Skeletal muscle cell (primary cell): Measurements from ENCODE around the gene TPP1.

Source experiments
- DNase-seq: peaks from one replicate; pipeline ENCODE4 v3.0.0-alpha.2; 2010; ENCODE audit warnings: low read depth
- H3K4me3 ChIP-seq: 2 replicates; pipeline ENCODE4 v1.5.1; 2011; ENCODE audit warnings: low read depth, mild to moderate bottlenecking, control low read depth, low read length, moderate library complexity

TPP1 gene

GRCh38 chr11:6615882-6616585 lies 3.2 kb downstream of the TPP1 start:
- DNase-seq = no peak
- no peak overlapping the region for H3K4me3 ChIP-seq

- DNase-seq = no peak
- no peak overlapping the region for H3K4me3 ChIP-seq
These were observed 4.2 kb downstream of the TPP1 start for GRCh38 chr11:6615046-6615445.

- DNase-seq = no peak
- H3K4me3 ChIP-seq = no peak overlapping the region
These were observed 4.8 kb downstream of the TPP1 start for GRCh38 chr11:6614446-6614845.

GRCh38 chr11:6613496-6613895 lies 5.7 kb downstream of the TPP1 start:
- H3K4me3 ChIP-seq = no peak overlapping the region
- no peak for DNase-seq

GRCh38 chr11:6612213-6613041 lies 6.8 kb downstream of the TPP1 start, which contains the start of gene TAF10:
Gene TAF10 (minus strand): TSS chr11:6612216. CDS start chr11:6612189, 27 bp downstream.
- peak; percentile 87 for DNase-seq
- peak within 1 kb of the TSS; percentile 77 for H3K4me3 ChIP-seq

- no peak for DNase-seq
- peak overlapping the region; percentile 77 for H3K4me3 ChIP-seq
These were observed 7.3 kb downstream of the TPP1 start for GRCh38 chr11:6611963-6612212.

GRCh38 chr11:6611092-6611962 lies 7.9 kb downstream of the TPP1 start:
- H3K4me3 ChIP-seq = peak overlapping the region; percentile 77
- no peak for DNase-seq

- H3K4me3 ChIP-seq = no peak overlapping the region
- DNase-seq = no peak
These were observed 8.6 kb downstream of the TPP1 start for GRCh38 chr11:6610591-6610990.

GRCh38 chr11:6609502-6610015 lies 9.7 kb downstream of the TPP1 start:
- H3K4me3 ChIP-seq = no peak overlapping the region
- DNase-seq = no peak

GRCh38 chr11:6608726-6609501 lies 10.3 kb downstream of the TPP1 start:
- H3K4me3 ChIP-seq = no peak overlapping the region
- no peak for DNase-seq

GRCh38 chr11:6608011-6608410 lies 11.2 kb downstream of the TPP1 start:
- H3K4me3 ChIP-seq = no peak overlapping the region
- DNase-seq = no peak

- DNase-seq = no peak
- H3K4me3 ChIP-seq = peak overlapping the region; percentile 4
These were observed 11.9 kb downstream of the TPP1 start for GRCh38 chr11:6607190-6607795.

- peak overlapping the region; percentile 6 for H3K4me3 ChIP-seq
- peak; percentile 82 for DNase-seq
These were observed 12.6 kb downstream of the TPP1 start for GRCh38 chr11:6606471-6607189.

GRCh38 chr11:6604790-6605189 lies 14.4 kb downstream of the TPP1 start:
- peak overlapping the region; percentile 92 for H3K4me3 ChIP-seq
- DNase-seq = no peak

GRCh38 chr11:6604081-6604626 lies 15.1 kb downstream of the TPP1 start:
- H3K4me3 ChIP-seq = peak overlapping the region; percentile 92
- DNase-seq = peak; percentile 26

- DNase-seq = peak; percentile 74
These were observed 15.7 kb downstream of the TPP1 start, which contains the start of the genes ILK and RRP8 for GRCh38 chr11:6603287-6604080. Gene ILK (plus strand): TSS chr11:6603774. CDS start chr11:6604272, 498 bp downstream. Gene RRP8 (minus strand): TSS chr11:6603616. CDS start chr11:6603502, 114 bp downstream.

More at GRCh38 chr11:6603287-6604080, 15.7 kb downstream of the TPP1 start, which contains the start of the genes ILK and RRP8:
- peak within 1 kb of the TSS; percentile 92 for H3K4me3 ChIP-seq
